Heart left ventricle (tissue), 13 donors: ENCODE data around the gene RAP2B.

Experiments
- CTCF ChIP-seq, 12 donors: fragments of 200-600 bp; sonication (generic) in 4 of 12; IDR thresholded peaks; one replicate each; pipeline versions ENCODE4 v1.5.0 to v1.8.0; 2018 to 2022; ENCODE audit warnings: antibody characterized with exemption in 12 of 12, mild to moderate bottlenecking in 5 of 12
- POLR2A ChIP-seq, 2 donors: fragments of 450-650 bp; IDR thresholded peaks; one replicate each; pipeline ENCODE4 v1.6.1; 2017; ENCODE audit warnings: antibody characterized with exemption in 2 of 2, mild to moderate bottlenecking in 2 of 2, moderate library complexity in 2 of 2
- donor health status: ischemic (EF 13 %, LVEDD 7.1; RV severe dilation, severe dysfunction).
- donor health status: DM: no; HTN: yes; CAD: no.
- donor health status: DM: no; HTN: no; CAD: no.
- donor health status: ischemic (EF 25% LVEDD 6.9; RV normal size, moderate dysfunction).
- donor health status: ischemic (EF 25% LVEDD 5.7; RV mildly dilated, moderate dysfunction).
- donor health status: ischemic (EF 35%, LVEDD 5.7; RV mildly dilated, moderate dysfunction).
- donor health status: nonischemic (EF 11% LVEDD 7.7; RV severe dilation, severe dysfunction).
- donor health status: DM: yes; HTN: yes; CAD: no.
- donor health status: PGD.
- donor health status: ischemic (EF 29% LVEDD 5.4; RV normal size, mild dysfunction).
- donor health status: nonischemic (EF 23%, LVEDD 6.1; RV moderate dilation, normal function).

- peak; percentile 58 to 98 for TF ChIP-seq POLR2A (IDR thresholded peaks at IDR 0.05)
- peak in 1 of 12 donors; percentile 10 for TF ChIP-seq CTCF (IDR thresholded peaks at IDR 0.05)
These were observed at the start of gene RAP2B for GRCh38 chr3:153161714-153162512.
